ENCODE measurements around the gene TAPBPL. TPM values are rescaled to one million over a fixed set of nuclear protein-coding genes. Genes with fewer than 3 reads are reported as not detected.

TAPBPL gene
- total and polyA plus RNA-seq, 2 of the 13 experiments (the other 11 are each of a cell fraction or from before 2014, with no cell fraction given), result 10.0 to 14.5 TPM

DNA sequence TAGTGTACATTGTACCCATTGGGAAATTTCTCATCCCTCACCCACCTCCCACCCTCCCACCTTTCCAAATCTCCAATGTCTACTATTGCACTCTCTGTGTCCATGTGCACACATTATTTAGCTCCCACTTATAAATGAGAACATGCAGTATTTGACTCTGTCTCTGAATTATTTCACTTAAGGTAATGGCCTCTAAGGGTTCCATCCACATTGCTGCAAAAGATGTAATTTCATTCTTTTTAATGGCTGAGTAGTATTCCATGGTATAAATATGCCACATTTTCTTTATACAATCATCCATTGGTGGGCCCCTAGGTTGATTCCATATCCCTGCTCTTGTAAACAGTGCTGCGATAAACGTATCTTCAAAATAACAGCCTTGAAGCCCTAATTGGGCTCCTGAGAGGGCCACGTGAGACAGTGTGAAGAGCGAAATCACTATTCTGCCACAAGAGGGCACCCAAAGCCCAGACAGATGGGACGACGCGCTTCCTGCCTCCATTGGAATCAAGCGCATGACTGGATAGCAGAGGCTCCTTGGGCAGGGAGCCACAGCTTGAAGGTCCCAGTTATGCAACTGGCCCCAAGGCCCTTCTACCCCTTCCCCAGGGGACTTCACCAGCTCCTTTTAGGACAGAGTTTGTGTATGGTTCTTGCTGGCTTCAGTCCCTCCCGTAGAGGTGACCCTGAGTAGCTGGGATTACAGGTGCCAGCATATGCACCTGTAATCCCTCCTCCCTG is 28.4 kb upstream of the TAPBPL start:
- Histone ChIP-seq H2AFZ (ENCODE audit: low read length) (peak overlapping the region; percentile 88), H3K4me2 (ENCODE audit: low read depth, low read length) (peak overlapping the region; percentile 62)
- TF ChIP-seq, protein P1, sequence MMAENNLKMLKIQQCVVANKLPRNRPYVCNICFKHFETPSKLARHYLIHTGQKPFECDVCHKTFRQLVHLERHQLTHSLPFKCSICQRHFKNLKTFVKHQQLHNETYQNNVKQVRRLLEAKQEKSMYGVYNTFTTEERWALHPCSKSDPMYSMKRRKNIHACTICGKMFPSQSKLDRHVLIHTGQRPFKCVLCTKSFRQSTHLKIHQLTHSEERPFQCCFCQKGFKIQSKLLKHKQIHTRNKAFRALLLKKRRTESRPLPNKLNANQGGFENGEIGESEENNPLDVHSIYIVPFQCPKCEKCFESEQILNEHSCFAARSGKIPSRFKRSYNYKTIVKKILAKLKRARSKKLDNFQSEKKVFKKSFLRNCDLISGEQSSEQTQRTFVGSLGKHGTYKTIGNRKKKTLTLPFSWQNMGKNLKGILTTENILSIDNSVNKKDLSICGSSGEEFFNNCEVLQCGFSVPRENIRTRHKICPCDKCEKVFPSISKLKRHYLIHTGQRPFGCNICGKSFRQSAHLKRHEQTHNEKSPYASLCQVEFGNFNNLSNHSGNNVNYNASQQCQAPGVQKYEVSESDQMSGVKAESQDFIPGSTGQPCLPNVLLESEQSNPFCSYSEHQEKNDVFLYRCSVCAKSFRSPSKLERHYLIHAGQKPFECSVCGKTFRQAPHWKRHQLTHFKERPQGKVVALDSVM (CRISPR knock-in tag; IDR thresholded peaks at IDR 0.05), result no peak
- TF ChIP-seq SMAD9 (CRISPR knock-in tag; IDR thresholded peaks at IDR 0.05) (no peak), FOXA3 (CRISPR knock-in tag; IDR thresholded peaks at IDR 0.05) (peak; percentile 63), RAD51 (IDR thresholded peaks at IDR 0.05; ENCODE audit: borderline replicate concordance) (no peak), FLYWCH1 (CRISPR knock-in tag; IDR thresholded peaks at IDR 0.05) (no peak), DR1 (CRISPR knock-in tag; IDR thresholded peaks at IDR 0.05) (no peak), ZNF670 (CRISPR knock-in tag; IDR thresholded peaks at IDR 0.05; ENCODE audit: borderline replicate concordance) (no peak), PHF21A (CRISPR knock-in tag; IDR thresholded peaks at IDR 0.05) (no peak)
- TF ChIP-seq, protein P2, sequence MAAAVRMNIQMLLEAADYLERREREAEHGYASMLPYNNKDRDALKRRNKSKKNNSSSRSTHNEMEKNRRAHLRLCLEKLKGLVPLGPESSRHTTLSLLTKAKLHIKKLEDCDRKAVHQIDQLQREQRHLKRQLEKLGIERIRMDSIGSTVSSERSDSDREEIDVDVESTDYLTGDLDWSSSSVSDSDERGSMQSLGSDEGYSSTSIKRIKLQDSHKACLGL (CRISPR knock-in tag; IDR thresholded peaks at IDR 0.05), result no peak
- TF ChIP-seq, protein P3, sequence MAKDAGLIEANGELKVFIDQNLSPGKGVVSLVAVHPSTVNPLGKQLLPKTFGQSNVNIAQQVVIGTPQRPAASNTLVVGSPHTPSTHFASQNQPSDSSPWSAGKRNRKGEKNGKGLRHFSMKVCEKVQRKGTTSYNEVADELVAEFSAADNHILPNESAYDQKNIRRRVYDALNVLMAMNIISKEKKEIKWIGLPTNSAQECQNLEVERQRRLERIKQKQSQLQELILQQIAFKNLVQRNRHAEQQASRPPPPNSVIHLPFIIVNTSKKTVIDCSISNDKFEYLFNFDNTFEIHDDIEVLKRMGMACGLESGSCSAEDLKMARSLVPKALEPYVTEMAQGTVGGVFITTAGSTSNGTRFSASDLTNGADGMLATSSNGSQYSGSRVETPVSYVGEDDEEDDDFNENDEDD (CRISPR knock-in tag; IDR thresholded peaks at IDR 0.05; ENCODE audit: borderline replicate concordance), result peak; percentile 79; the same call in 1 of the 2 replicates
- TF ChIP-seq, protein P4, sequence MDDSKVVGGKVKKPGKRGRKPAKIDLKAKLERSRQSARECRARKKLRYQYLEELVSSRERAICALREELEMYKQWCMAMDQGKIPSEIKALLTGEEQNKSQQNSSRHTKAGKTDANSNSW (CRISPR knock-in tag; IDR thresholded peaks at IDR 0.05; ENCODE audit: borderline replicate concordance), result no peak
- TF ChIP-seq, protein P5, sequence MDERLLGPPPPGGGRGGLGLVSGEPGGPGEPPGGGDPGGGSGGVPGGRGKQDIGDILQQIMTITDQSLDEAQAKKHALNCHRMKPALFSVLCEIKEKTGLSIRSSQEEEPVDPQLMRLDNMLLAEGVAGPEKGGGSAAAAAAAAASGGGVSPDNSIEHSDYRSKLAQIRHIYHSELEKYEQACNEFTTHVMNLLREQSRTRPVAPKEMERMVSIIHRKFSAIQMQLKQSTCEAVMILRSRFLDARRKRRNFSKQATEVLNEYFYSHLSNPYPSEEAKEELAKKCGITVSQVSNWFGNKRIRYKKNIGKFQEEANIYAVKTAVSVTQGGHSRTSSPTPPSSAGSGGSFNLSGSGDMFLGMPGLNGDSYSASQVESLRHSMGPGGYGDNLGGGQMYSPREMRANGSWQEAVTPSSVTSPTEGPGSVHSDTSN (CRISPR knock-in tag; IDR thresholded peaks at IDR 0.05), result no peak
- TF ChIP-seq, protein P6, sequence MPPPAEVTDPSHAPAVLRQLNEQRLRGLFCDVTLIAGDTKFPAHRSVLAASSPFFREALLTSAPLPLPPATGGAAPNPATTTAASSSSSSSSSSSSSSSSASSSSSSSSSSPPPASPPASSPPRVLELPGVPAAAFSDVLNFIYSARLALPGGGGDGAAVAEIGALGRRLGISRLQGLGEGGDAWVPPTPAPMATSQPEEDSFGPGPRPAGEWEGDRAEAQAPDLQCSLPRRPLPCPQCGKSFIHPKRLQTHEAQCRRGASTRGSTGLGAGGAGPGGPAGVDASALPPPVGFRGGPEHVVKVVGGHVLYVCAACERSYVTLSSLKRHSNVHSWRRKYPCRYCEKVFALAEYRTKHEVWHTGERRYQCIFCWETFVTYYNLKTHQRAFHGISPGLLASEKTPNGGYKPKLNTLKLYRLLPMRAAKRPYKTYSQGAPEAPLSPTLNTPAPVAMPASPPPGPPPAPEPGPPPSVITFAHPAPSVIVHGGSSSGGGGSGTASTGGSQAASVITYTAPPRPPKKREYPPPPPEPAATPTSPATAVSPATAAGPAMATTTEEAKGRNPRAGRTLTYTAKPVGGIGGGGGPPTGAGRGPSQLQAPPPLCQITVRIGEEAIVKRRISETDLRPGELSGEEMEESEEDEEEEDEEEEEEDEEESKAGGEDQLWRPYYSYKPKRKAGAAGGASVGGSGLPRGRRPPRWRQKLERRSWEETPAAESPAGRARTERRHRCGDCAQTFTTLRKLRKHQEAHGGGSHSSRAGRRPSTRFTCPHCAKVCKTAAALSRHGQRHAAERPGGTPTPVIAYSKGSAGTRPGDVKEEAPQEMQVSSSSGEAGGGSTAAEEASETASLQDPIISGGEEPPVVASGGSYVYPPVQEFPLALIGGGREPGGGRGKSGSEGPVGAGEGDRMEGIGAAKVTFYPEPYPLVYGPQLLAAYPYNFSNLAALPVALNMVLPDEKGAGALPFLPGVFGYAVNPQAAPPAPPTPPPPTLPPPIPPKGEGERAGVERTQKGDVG (CRISPR knock-in tag; IDR thresholded peaks at IDR 0.05; ENCODE audit: borderline replicate concordance), result no peak

More for the DNA sequence above, 28.4 kb upstream of the TAPBPL start:
- no TSS peak for BruUV-seq (replicated peaks)
- intact Hi-C loops (cut with micrococcal nuclease; ENCODE audit: unreplicated experiment), result loop anchor here (1.0 to 5.0 kb wide), 6 partner anchors 42 to 134 kb away; partner anchors contain the start of genes IFFO1 and NCAPD2
- no peaks in the 10 kb centered on the region for H3K79me2 ChIP-seq (ENCODE audit: insufficient read depth, low read length)
- no peaks in the 10 kb centered on the region for H4K20me1 ChIP-seq (ENCODE audit: insufficient read depth, low read length)
- no peak overlapping the region for H3K9ac ChIP-seq (ENCODE audit: insufficient read depth, low read depth, low read length)
- peak; percentile 92 for ATAC-seq
- H3K4me1 ChIP-seq (ENCODE audit: insufficient read depth, low read length), result peaks cover 63% of the 10 kb centered on the region
- 1% methylated on average over 5 of the region's 9 CpGs for WGBS (ENCODE audit: low lambda C conversion rate)
- H3K27me3 ChIP-seq (ENCODE audit: control insufficient read depth in 1 of 2, insufficient read depth in 2 of 2, low read length in 2 of 2), result peaks cover 2 to 12% of the 10 kb centered on the region in 2 experiments; a peak in 2 of 5 replicates
- in situ Hi-C loops (cut with HindIII; ENCODE audit: extremely low pct_ligation_motif_present, low pct_unique_long_range_greater_than_20kb), result loop anchor here (5.0 to 10.0 kb wide), 2 partner anchors 39 to 111 kb away; partner anchors contain the start of gene GAPDH
- ChIA-PET CTCF (ENCODE audit: low intra/inter-chr PET ratio, low total read pairs) (interaction anchor here (1.2 to 2.6 kb wide), 4 partner anchors 42 to 131 kb away, joined by 3 to 29 read pairs (median 4); no protein-coding TSS in a partner anchor), POLR2A (interaction anchor here (1.0 to 4.2 kb wide), 6 partner anchors 28 to 112 kb away, joined by 4 to 20 read pairs (median 8); partner anchors contain the start of genes GAPDH, LTBR, TAPBPL and VAMP1)
- no peaks in the 10 kb centered on the region for H3K36me3 ChIP-seq (replicated peaks in 1 of 2; ENCODE audit: control insufficient read depth in 1 of 2, insufficient read depth in 2 of 2, low read length in 2 of 2)
- FAIRE-seq, result peak; percentile 91
- H3K9me3 ChIP-seq (ENCODE audit: low read length), result no peaks in the 10 kb centered on the region
- no peak overlapping the region for H3K27ac ChIP-seq (ENCODE audit: extremely low read length, insufficient read depth, low read length)
- peak; percentile 81 for DNase-seq (ENCODE audit: low spot score)
- H3K4me3 ChIP-seq (replicated peaks in 1 of 3; ENCODE audit: insufficient read depth in 1 of 3, low read depth in 2 of 3, low read length in 3 of 3), result peak overlapping the region in 1 of 3 experiments; percentile 12; a peak in 1 of 6 replicates

Data from HepG2 (cell line).